Fibroblast of lung (primary cell): ENCODE measurements around the gene PRMT3.

Source experiments
- CTCF ChIP-seq, 2 donors: IDR thresholded peaks in 1 of 2; conservative IDR thresholded peaks in 1 of 2; 1 replicate in 1 of 2; 2 replicates in 1 of 2; pipeline ENCODE4 v1.5.1; 2011 to 2012; ENCODE audit warnings: low read length in 2 of 2, control low read depth in 1 of 2, inconsistent platforms in 1 of 2, low read depth in 1 of 2, mild to moderate bottlenecking in 1 of 2
- EZH2 ChIP-seq: IDR thresholded peaks from 2 replicates; pipeline ENCODE4 v1.5.1; 2012; ENCODE audit warnings: low read length, control low read depth, mild to moderate bottlenecking; ENCODE audit errors: missing control alignments

- no peak for TF ChIP-seq CTCF (conservative IDR thresholded peaks at IDR 0.05 in 1 of 2, IDR thresholded peaks at IDR 0.05 in 1 of 2; ENCODE audit: low read depth in 1 of 2, low read length in 2 of 2)
- TF ChIP-seq EZH2 = no peak
Observed at GRCh38 chr11:20367313-20367948, 20.1 kb upstream of the PRMT3 start.
